HEK293 (cell line): ENCODE results near the gene MYLK4.

Experiments used
- CTCF ChIA-PET: fragments of 350-600 bp; formaldehyde crosslinking; extraction: SDS; loops from one replicate; lab custom pipeline; 2021; ENCODE audit warnings: antibody characterized with exemption; lab: Yijun Ruan, JAX
- POLR2A ChIA-PET: fragments of 300-600 bp; formaldehyde crosslinking; extraction: SDS; loops from one replicate; lab custom pipeline; 2020; ENCODE audit warnings: antibody characterized with exemption, inconsistent platforms; lab: Yijun Ruan, JAX
- H3K27ac ChIP-seq: fragments of 200-500 bp; sonication (Bioruptor generic); 2 replicates; pipeline ENCODE4 v1.5.1; 2014; ENCODE audit warnings: low read depth, low read length, control low read depth, inconsistent platforms; ENCODE audit errors: extremely low read depth
- H3K36me3 ChIP-seq, 2 experiments: fragments of 200-500 bp in 1 of 2; sonication (Bioruptor generic) in 1 of 2; 1 replicate in 1 of 2; 2 replicates in 1 of 2; pipeline ENCODE4 v1.5.1; 2014 to 2017; ENCODE audit warnings: inconsistent platforms in 2 of 2, low read length in 2 of 2; ENCODE audit not compliant: control insufficient read depth in 2 of 2, insufficient read depth in 1 of 2
- H3K4me1 ChIP-seq: fragments of 200-500 bp; sonication (Bioruptor generic); 2 replicates; pipeline ENCODE4 v1.5.1; 2014; ENCODE audit warnings: mild to moderate bottlenecking, low read length, inconsistent platforms; ENCODE audit not compliant: control insufficient read depth, insufficient read depth
- H3K4me3 ChIP-seq: 2 replicates; pipeline ENCODE4 v1.5.1; 2011; ENCODE audit warnings: low read depth, mild to moderate bottlenecking, control low read depth, low read length, moderate library complexity
- H3K9me3 ChIP-seq: fragments of 200-500 bp; sonication (Bioruptor generic); 2 replicates; pipeline ENCODE4 v1.5.1; 2014; ENCODE audit warnings: low read depth, low read length, inconsistent platforms; ENCODE audit not compliant: control insufficient read depth, insufficient read depth
- BCL6B ChIP-seq: fragments of 450-650 bp; formaldehyde crosslinking; IDR thresholded peaks from 2 replicates; pipeline ENCODE4 v1.5.1; 2017; ENCODE audit warnings: missing biosample characterization, missing genetic modification characterization
- KLF9 ChIP-seq: fragments of 450-650 bp; formaldehyde crosslinking; IDR thresholded peaks from 2 replicates; pipeline ENCODE4 v1.5.1; 2016; ENCODE audit warnings: missing biosample characterization, missing genetic modification characterization, low read depth
- SCRT2 ChIP-seq: fragments of 450-650 bp; formaldehyde crosslinking; IDR thresholded peaks from 2 replicates; pipeline ENCODE4 v1.5.1; 2016; ENCODE audit warnings: missing biosample characterization, missing genetic modification characterization
- SP2 ChIP-seq: fragments of 450-650 bp; formaldehyde crosslinking; IDR thresholded peaks from 2 replicates; pipeline ENCODE4 v1.5.1; 2016; ENCODE audit warnings: missing biosample characterization, missing genetic modification characterization
- SP7 ChIP-seq: fragments of 450-650 bp; formaldehyde crosslinking; IDR thresholded peaks from 2 replicates; pipeline ENCODE4 v1.5.1; 2016; ENCODE audit warnings: missing biosample characterization, missing genetic modification characterization
- ZBTB17 ChIP-seq: fragments of 450-650 bp; formaldehyde crosslinking; IDR thresholded peaks from 2 replicates; pipeline ENCODE4 v1.5.1; 2016; ENCODE audit warnings: missing biosample characterization, missing genetic modification characterization
- ZBTB48 ChIP-seq: fragments of 450-650 bp; formaldehyde crosslinking; IDR thresholded peaks from 2 replicates; pipeline ENCODE4 v1.5.1; 2016; ENCODE audit warnings: missing biosample characterization, missing genetic modification characterization
- ZFP69B ChIP-seq: fragments of 450-650 bp; formaldehyde crosslinking; IDR thresholded peaks from 2 replicates; pipeline ENCODE4 v1.5.1; 2016; ENCODE audit warnings: missing biosample characterization, missing genetic modification characterization
- ZNF140 ChIP-seq: fragments of 450-650 bp; formaldehyde crosslinking; IDR thresholded peaks from 2 replicates; pipeline ENCODE4 v1.5.1; 2016; ENCODE audit warnings: missing biosample characterization, missing genetic modification characterization
- ZNF184 ChIP-seq: fragments of 450-650 bp; IDR thresholded peaks from 2 replicates; pipeline ENCODE4 v1.5.1; 2018; ENCODE audit warnings: missing biosample characterization, mild to moderate bottlenecking, missing genetic modification characterization
- ZNF211 ChIP-seq: fragments of 450-650 bp; formaldehyde crosslinking; IDR thresholded peaks from 2 replicates; pipeline ENCODE4 v1.5.1; 2016; ENCODE audit warnings: low read depth, missing biosample characterization, missing genetic modification characterization
- ZNF214 ChIP-seq: fragments of 450-650 bp; formaldehyde crosslinking; IDR thresholded peaks from 2 replicates; pipeline ENCODE4 v1.5.1; 2017; ENCODE audit warnings: missing biosample characterization, mild to moderate bottlenecking, missing genetic modification characterization, borderline replicate concordance
- ZNF274 ChIP-seq, 2 experiments: fragments of 200-500 bp in 1 of 2; fragments of 450-650 bp in 1 of 2; sonication (Bioruptor generic) in 1 of 2; formaldehyde crosslinking in 1 of 2; IDR thresholded peaks; 2 replicates each; pipeline versions ENCODE4 v1.5.1 to v1.6.1; 2014 to 2016; ENCODE audit warnings: borderline replicate concordance in 1 of 2, inconsistent platforms in 1 of 2, low read length in 1 of 2, missing biosample characterization in 1 of 2, missing genetic modification characterization in 1 of 2
- ZNF335 ChIP-seq: fragments of 450-650 bp; formaldehyde crosslinking; conservative IDR thresholded peaks from 2 replicates; pipeline ENCODE4 v1.5.1; 2016; ENCODE audit warnings: missing biosample characterization, missing genetic modification characterization
- ZNF366 ChIP-seq: fragments of 450-650 bp; formaldehyde crosslinking; conservative IDR thresholded peaks from 2 replicates; pipeline ENCODE4 v1.5.1; 2016; ENCODE audit warnings: missing biosample characterization, missing genetic modification characterization
- ZNF37A ChIP-seq: fragments of 450-650 bp; IDR thresholded peaks from 2 replicates; pipeline ENCODE4 v1.5.1; 2018; ENCODE audit warnings: missing biosample characterization, missing genetic modification characterization
- ZNF394 ChIP-seq: fragments of 450-650 bp; formaldehyde crosslinking; IDR thresholded peaks from 2 replicates; pipeline ENCODE4 v1.5.1; 2016; ENCODE audit warnings: missing biosample characterization, missing genetic modification characterization, mild to moderate bottlenecking, moderate library complexity, borderline replicate concordance
- ZNF416 ChIP-seq: fragments of 450-650 bp; formaldehyde crosslinking; IDR thresholded peaks from 2 replicates; pipeline ENCODE4 v1.5.1; 2016; ENCODE audit warnings: missing biosample characterization, missing genetic modification characterization
- ZNF555 ChIP-seq: fragments of 450-650 bp; formaldehyde crosslinking; conservative IDR thresholded peaks from 2 replicates; pipeline ENCODE4 v1.5.1; 2017; ENCODE audit warnings: missing biosample characterization, mild to moderate bottlenecking, missing genetic modification characterization, inconsistent platforms
- ZNF596 ChIP-seq: fragments of 450-650 bp; IDR thresholded peaks from 2 replicates; pipeline ENCODE4 v1.5.0; 2018; ENCODE audit warnings: missing biosample characterization, mild to moderate bottlenecking, missing genetic modification characterization, moderate library complexity
- ZNF660 ChIP-seq: fragments of 450-650 bp; IDR thresholded peaks from 2 replicates; pipeline ENCODE4 v1.5.1; 2018; ENCODE audit warnings: missing biosample characterization, mild to moderate bottlenecking, missing genetic modification characterization
- ZNF704 ChIP-seq: fragments of 450-650 bp; formaldehyde crosslinking; IDR thresholded peaks from 2 replicates; pipeline ENCODE4 v1.5.1; 2016; ENCODE audit warnings: missing biosample characterization, missing genetic modification characterization
- ZNF768 ChIP-seq: fragments of 450-650 bp; formaldehyde crosslinking; IDR thresholded peaks from 2 replicates; pipeline ENCODE4 v1.5.1; 2018; ENCODE audit warnings: missing biosample characterization, mild to moderate bottlenecking, missing genetic modification characterization
- TF ChIP-seq, protein P1 (sequence below): fragments of 450-650 bp; formaldehyde crosslinking; IDR thresholded peaks from 2 replicates; pipeline ENCODE4 v1.5.1; 2016; ENCODE audit warnings: missing biosample characterization, missing genetic modification characterization
- TF ChIP-seq, protein P2 (sequence below): fragments of 450-650 bp; formaldehyde crosslinking; IDR thresholded peaks from 2 replicates; pipeline ENCODE4 v1.5.1; 2016; ENCODE audit warnings: missing biosample characterization, missing genetic modification characterization
- TF ChIP-seq, protein P3 (sequence below): fragments of 450-650 bp; formaldehyde crosslinking; IDR thresholded peaks from 2 replicates; pipeline ENCODE4 v1.5.1; 2016; ENCODE audit warnings: missing biosample characterization, missing genetic modification characterization

Gene MYLK4

DNA sequence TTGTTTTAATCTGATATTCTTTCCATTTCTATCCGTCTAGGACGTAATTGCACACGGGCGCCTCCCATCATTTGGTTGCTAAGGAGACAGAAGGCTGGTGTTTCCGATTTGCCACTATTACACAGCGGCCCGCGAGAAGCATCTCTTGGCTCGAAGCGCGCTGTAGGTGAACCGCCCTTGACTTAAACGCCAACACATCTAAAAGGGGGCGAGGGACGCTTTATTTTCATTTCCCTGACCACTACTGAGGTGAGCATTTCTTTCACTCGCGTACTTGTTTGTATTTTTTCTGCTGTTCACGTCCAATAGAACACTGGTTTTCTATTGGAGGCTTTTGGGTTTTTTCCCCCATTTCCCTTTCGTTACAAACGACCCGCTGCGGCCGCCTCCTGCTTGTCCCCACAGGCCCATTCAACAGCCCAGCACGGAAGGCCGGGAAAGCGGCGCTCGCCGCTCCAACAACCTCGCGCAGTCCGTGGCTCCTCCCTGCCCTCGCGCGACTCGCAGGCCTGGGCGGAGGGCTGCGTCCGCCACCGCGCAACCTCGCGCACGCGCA is 14.0 kb upstream of the MYLK4 start:
- CTCF ChIA-PET, result interaction anchor here (0.8 to 3.8 kb wide), 4 partner anchors 14 to 501 kb away, joined by 3 to 51 read pairs (median 4); partner anchors contain the start of gene MYLK4
- H3K27ac ChIP-seq, result peak overlapping the region; percentile 63
- no peaks in the 10 kb centered on the region for H3K9me3 ChIP-seq
- POLR2A ChIA-PET, result interaction anchor here (0.6 to 1.6 kb wide), 13 partner anchors 13 to 1154 kb away, joined by 3 to 6 read pairs (median 4); partner anchors contain the start of genes NQO2, RIPK1 and SERPINB1
- peaks cover 0 to 6% of the 10 kb centered on the region in 2 experiments; a peak in 1 of 3 replicates for H3K36me3 ChIP-seq
- H3K4me3 ChIP-seq, result peak overlapping the region; percentile 43
- H3K4me1 ChIP-seq, result peaks cover 17% of the 10 kb centered on the region
- 0 out of 2 replicates have a peak, but pooled peaks have one; percentile 30 for TF ChIP-seq ZNF184 (tag by site-specific recombination)
- no peak for TF ChIP-seq ZNF211 (tag by site-specific recombination)
- TF ChIP-seq ZNF416 (tag by site-specific recombination), result no peak
- no peak for TF ChIP-seq ZNF214
- TF ChIP-seq ZNF140 (tag by site-specific recombination), result no peak
- TF ChIP-seq ZBTB48, result no peak
- 0 out of 2 replicates have a peak, but pooled peaks have one; percentile 32 for TF ChIP-seq ZNF660 (tag by site-specific recombination)
- peak; percentile 62; the same call in 1 of the 2 replicates for TF ChIP-seq ZFP69B (tag by site-specific recombination)
- peak; percentile 45 for TF ChIP-seq ZNF366 (tag by site-specific recombination)
- no peak for TF ChIP-seq KLF9 (tag by site-specific recombination)
- TF ChIP-seq ZNF555 (tag by site-specific recombination), result no peak
- TF ChIP-seq SP2 (tag by site-specific recombination), result 0 out of 2 replicates have a peak, but pooled peaks have one; percentile 41
- no peak for TF ChIP-seq ZNF596 (tag by site-specific recombination)
- TF ChIP-seq, protein P1, sequence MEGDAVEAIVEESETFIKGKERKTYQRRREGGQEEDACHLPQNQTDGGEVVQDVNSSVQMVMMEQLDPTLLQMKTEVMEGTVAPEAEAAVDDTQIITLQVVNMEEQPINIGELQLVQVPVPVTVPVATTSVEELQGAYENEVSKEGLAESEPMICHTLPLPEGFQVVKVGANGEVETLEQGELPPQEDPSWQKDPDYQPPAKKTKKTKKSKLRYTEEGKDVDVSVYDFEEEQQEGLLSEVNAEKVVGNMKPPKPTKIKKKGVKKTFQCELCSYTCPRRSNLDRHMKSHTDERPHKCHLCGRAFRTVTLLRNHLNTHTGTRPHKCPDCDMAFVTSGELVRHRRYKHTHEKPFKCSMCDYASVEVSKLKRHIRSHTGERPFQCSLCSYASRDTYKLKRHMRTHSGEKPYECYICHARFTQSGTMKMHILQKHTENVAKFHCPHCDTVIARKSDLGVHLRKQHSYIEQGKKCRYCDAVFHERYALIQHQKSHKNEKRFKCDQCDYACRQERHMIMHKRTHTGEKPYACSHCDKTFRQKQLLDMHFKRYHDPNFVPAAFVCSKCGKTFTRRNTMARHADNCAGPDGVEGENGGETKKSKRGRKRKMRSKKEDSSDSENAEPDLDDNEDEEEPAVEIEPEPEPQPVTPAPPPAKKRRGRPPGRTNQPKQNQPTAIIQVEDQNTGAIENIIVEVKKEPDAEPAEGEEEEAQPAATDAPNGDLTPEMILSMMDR (tag by site-specific recombination), result no peak
- TF ChIP-seq, protein P2, sequence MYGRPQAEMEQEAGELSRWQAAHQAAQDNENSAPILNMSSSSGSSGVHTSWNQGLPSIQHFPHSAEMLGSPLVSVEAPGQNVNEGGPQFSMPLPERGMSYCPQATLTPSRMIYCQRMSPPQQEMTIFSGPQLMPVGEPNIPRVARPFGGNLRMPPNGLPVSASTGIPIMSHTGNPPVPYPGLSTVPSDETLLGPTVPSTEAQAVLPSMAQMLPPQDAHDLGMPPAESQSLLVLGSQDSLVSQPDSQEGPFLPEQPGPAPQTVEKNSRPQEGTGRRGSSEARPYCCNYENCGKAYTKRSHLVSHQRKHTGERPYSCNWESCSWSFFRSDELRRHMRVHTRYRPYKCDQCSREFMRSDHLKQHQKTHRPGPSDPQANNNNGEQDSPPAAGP (tag by site-specific recombination), result 0 out of 2 replicates have a peak, but pooled peaks have one; percentile 24
- TF ChIP-seq, protein P3, sequence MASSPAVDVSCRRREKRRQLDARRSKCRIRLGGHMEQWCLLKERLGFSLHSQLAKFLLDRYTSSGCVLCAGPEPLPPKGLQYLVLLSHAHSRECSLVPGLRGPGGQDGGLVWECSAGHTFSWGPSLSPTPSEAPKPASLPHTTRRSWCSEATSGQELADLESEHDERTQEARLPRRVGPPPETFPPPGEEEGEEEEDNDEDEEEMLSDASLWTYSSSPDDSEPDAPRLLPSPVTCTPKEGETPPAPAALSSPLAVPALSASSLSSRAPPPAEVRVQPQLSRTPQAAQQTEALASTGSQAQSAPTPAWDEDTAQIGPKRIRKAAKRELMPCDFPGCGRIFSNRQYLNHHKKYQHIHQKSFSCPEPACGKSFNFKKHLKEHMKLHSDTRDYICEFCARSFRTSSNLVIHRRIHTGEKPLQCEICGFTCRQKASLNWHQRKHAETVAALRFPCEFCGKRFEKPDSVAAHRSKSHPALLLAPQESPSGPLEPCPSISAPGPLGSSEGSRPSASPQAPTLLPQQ (tag by site-specific recombination), result peak; percentile 60; the same call in 1 of the 2 replicates
- no peak for TF ChIP-seq ZNF274 (IDR thresholded peaks at IDR 0.05; ENCODE audit: low read length)
- no peak for TF ChIP-seq ZNF274 (tag by site-specific recombination; IDR thresholded peaks at IDR 0.05; ENCODE audit: borderline replicate concordance)
- peak; percentile 19; the same call in 1 of the 2 replicates for TF ChIP-seq ZNF394 (tag by site-specific recombination)
- TF ChIP-seq ZBTB17 (tag by site-specific recombination), result peak; percentile 77
- TF ChIP-seq ZNF37A (tag by site-specific recombination), result 0 out of 2 replicates have a peak, but pooled peaks have one; percentile 33
- peak; percentile 10; the same call in 1 of the 2 replicates for TF ChIP-seq ZNF768
- peak; percentile 88 for TF ChIP-seq ZNF335 (tag by site-specific recombination)
- peak; percentile 73 for TF ChIP-seq SCRT2 (tag by site-specific recombination)
- TF ChIP-seq ZNF704 (tag by site-specific recombination), result no peak
- no peak for TF ChIP-seq BCL6B (tag by site-specific recombination)
- TF ChIP-seq SP7 (tag by site-specific recombination), result 0 out of 2 replicates have a peak, but pooled peaks have one; percentile 55
